Activated CD4-positive, CD25-positive, alpha-beta regulatory T cell (primary cell): ENCODE measurements around the gene ST6GALNAC2.

Source experiments
- DNase-seq, 4 experiments: peaks; one replicate each; lab custom pipeline; 2025; lab: John Stamatoyannopoulos, UW

The ST6GALNAC2 gene

GRCh38 chr17:76599694-76600460, 14.2 kb upstream of the ST6GALNAC2 start:
- DNase-seq = no peak

GRCh38 chr17:76598004-76598439, 12.4 kb upstream of the ST6GALNAC2 start:
- no peak for DNase-seq

GRCh38 chr17:76597156-76598003, 11.7 kb upstream of the ST6GALNAC2 start:
- no peak for DNase-seq

GRCh38 chr17:76594690-76595089, 9.0 kb upstream of the ST6GALNAC2 start:
- DNase-seq = no peak

GRCh38 chr17:76593959-76594358, 8.3 kb upstream of the ST6GALNAC2 start:
- DNase-seq = no peak

- no peak for DNase-seq
Observed at GRCh38 chr17:76593384-76593826, 7.7 kb upstream of the ST6GALNAC2 start.

- no peak for DNase-seq
Observed at GRCh38 chr17:76588182-76588581, 2.5 kb upstream of the ST6GALNAC2 start.

- DNase-seq = no peak
Observed at GRCh38 chr17:76586741-76587487, 1.3 kb upstream of the ST6GALNAC2 start.

GRCh38 chr17:76585033-76585648, 519 bp downstream of the ST6GALNAC2 start:
- DNase-seq = no peak

GRCh38 chr17:76584427-76585032, 1.1 kb downstream of the ST6GALNAC2 start:
- no peak for DNase-seq

GRCh38 chr17:76582660-76583059, 3.0 kb downstream of the ST6GALNAC2 start:
- DNase-seq = no peak

- no peak for DNase-seq
Observed at GRCh38 chr17:76581515-76581914, 4.1 kb downstream of the ST6GALNAC2 start.

- DNase-seq = no peak
Observed at GRCh38 chr17:76579281-76579680, 6.4 kb downstream of the ST6GALNAC2 start.

- DNase-seq = no peak
Observed at GRCh38 chr17:76578376-76578775, 7.3 kb downstream of the ST6GALNAC2 start.

GRCh38 chr17:76577876-76578275, 7.8 kb downstream of the ST6GALNAC2 start:
- DNase-seq = no peak

GRCh38 chr17:76576189-76576588, 9.5 kb downstream of the ST6GALNAC2 start:
- no peak for DNase-seq

GRCh38 chr17:76575570-76575969, 10.1 kb downstream of the ST6GALNAC2 start:
- DNase-seq = no peak

- DNase-seq = no peak
Observed at GRCh38 chr17:76574166-76574565, 11.5 kb downstream of the ST6GALNAC2 start.

GRCh38 chr17:76573096-76573495, 12.6 kb downstream of the ST6GALNAC2 start:
- no peak for DNase-seq

GRCh38 chr17:76572201-76572910, 13.3 kb downstream of the ST6GALNAC2 start:
- DNase-seq = no peak
